ACC112 (cell line): ENCODE results near the gene GJC2.

Source experiments
- H2AFZ ChIP-seq: fragments of 200-600 bp; sonication (generic); one replicate; pipeline ENCODE4 v1.6.0; 2017; ENCODE audit warnings: antibody characterized with exemption, low read length; ENCODE audit not compliant: unreplicated experiment
- H3K27ac ChIP-seq: fragments of 200-600 bp; sonication (generic); 2 replicates; pipeline ENCODE4 v1.5.1; 2014; ENCODE audit warnings: low read depth, mild to moderate bottlenecking, antibody characterized with exemption, low read length, moderate library complexity
- H3K27me3 ChIP-seq: fragments of 200-600 bp; sonication (generic); 2 replicates; pipeline ENCODE4 v1.6.1; 2014; ENCODE audit warnings: mild to moderate bottlenecking, antibody characterized with exemption, low read length, moderate library complexity, mixed read lengths; ENCODE audit not compliant: insufficient read depth
- H3K36me3 ChIP-seq: fragments of 200-600 bp; sonication (generic); 2 replicates; pipeline ENCODE4 v1.6.1; 2016; ENCODE audit warnings: mild to moderate bottlenecking, antibody characterized with exemption, low read length, moderate library complexity, mixed read lengths; ENCODE audit not compliant: insufficient read depth
- H3K4me1 ChIP-seq: fragments of 200-600 bp; sonication (generic); one replicate; pipeline ENCODE4 v1.6.1; 2016; ENCODE audit warnings: low read length, mixed read lengths; ENCODE audit not compliant: insufficient read depth, unreplicated experiment, control insufficient read depth
- H3K4me3 ChIP-seq: fragments of 200-600 bp; sonication (generic); 2 replicates; pipeline ENCODE4 v1.5.1; 2014; ENCODE audit warnings: mild to moderate bottlenecking, low read depth, low read length
- H3K79me2 ChIP-seq: fragments of 200-600 bp; sonication (generic); one replicate; pipeline ENCODE4 v1.6.0; 2016; ENCODE audit warnings: low read length; ENCODE audit not compliant: control insufficient read depth, unreplicated experiment, insufficient read depth

The GJC2 gene

GRCh38 chr1:228149406-228150119 is at the start of gene GJC2:
GJC2 (plus strand) TSS chr1:228149930; CDS start chr1:228157759, 7,829 bp downstream.
- Histone ChIP-seq H3K4me3 (0 out of 2 replicates have a peak within 1 kb of the TSS, but pooled peaks have one; percentile 15), H3K27me3 (no peaks in the 10 kb centered on the region), H2AFZ (no peak within 1 kb of the TSS), H3K36me3 (no peaks in the 10 kb centered on the region), H3K27ac (peak within 1 kb of the TSS; percentile 49), H3K4me1 (peaks cover 33% of the 10 kb centered on the region), H3K79me2 (peaks cover 45% of the 10 kb centered on the region)

- Histone ChIP-seq H3K27me3 (no peaks in the 10 kb centered on the region), H2AFZ (no peak overlapping the region), H3K79me2 (peaks cover 40% of the 10 kb centered on the region), H3K36me3 (peaks cover 8% of the 10 kb centered on the region; the same call in 1 of the 2 replicates), H3K4me1 (peaks cover 13% of the 10 kb centered on the region), H3K27ac (no peak overlapping the region), H3K4me3 (peak overlapping the region; percentile 81)
Measured at GRCh38 chr1:228100822-228101613, 48.7 kb upstream of the GJC2 start.

DNA sequence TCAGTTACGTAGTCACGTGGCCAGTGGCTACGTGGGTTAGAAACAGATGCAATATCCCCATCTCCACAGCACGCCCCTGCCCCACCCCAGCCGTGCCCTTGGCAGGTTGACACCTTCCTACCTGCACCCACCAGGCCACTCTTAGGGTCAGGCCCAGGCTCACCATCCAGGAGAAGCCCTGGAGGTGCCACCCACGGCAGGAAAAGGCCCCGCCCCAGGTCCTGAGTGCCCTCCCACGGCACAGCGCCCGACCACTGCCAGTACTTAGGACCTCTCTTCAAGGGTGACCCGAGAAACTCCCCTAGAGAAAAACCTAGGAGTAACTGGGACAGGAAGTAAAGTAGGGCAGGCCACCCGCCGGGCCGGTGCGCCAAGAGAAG is 48.1 kb upstream of the GJC2 start:
- no peaks in the 10 kb centered on the region for H3K27me3 ChIP-seq
- peaks cover 13% of the 10 kb centered on the region for H3K4me1 ChIP-seq
- peaks cover 7% of the 10 kb centered on the region; the same call in 1 of the 2 replicates for H3K36me3 ChIP-seq
- peak overlapping the region; percentile 81 for H3K4me3 ChIP-seq
- no peak overlapping the region for H2AFZ ChIP-seq
- H3K79me2 ChIP-seq: peaks cover 35% of the 10 kb centered on the region
- H3K27ac ChIP-seq: no peak overlapping the region

GRCh38 chr1:228101994-228102790 is 47.5 kb upstream of the GJC2 start:
- peaks cover 29% of the 10 kb centered on the region for H3K79me2 ChIP-seq
- H3K4me3 ChIP-seq: peak overlapping the region; percentile 81
- no peak overlapping the region for H2AFZ ChIP-seq
- 0 out of 2 replicates have a peak, but pooled peaks cover 4% of the 10 kb centered on the region for H3K36me3 ChIP-seq
- no peaks in the 10 kb centered on the region for H3K27me3 ChIP-seq
- peaks cover 13% of the 10 kb centered on the region for H3K4me1 ChIP-seq
- H3K27ac ChIP-seq: no peak overlapping the region

DNA sequence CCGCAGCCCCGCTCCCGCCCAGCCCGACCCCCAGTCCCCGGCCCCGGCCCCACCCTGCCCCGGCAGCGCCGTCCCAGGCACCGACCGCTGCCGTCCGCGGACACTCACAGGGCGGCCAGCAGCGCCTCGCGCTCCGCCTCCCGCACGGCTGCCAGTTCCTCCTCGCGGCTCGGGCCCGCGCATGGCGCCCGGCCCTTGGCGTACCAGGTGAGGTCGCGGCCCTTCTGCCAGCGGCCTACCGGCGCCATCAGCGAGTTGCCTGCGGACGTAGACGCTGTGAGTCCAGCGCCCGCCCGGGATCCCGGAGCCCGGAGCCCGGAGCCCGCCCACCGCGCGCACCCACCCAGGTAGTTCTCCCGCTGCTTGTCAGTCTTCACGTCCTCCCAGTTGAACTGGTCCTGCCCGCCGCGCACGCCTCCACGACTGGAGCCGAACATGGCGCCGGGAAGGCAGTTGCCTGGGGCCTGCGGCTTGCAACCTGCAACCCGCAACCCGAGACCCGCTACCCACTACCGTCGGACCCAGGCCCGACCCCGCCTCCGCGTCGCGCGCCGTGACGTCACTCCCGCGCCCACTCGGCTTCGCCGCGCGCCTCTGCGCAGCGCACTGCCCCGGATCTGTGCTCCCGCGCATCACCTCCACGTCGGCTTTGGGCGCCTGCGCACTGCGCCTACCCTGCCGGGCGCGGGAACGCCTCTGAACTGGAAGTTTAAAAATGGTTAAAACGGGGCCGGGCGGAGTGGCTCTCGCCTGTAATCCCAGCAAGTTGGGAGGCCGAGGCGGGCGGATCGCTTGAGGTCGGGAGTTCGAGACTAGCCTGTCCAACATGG is 46.7 kb upstream of the GJC2 start, which contains the start of gene C1orf35:
C1orf35 (minus strand) TSS at position 535 of the 830 bp plus-strand sequence; CDS start at position 437, 98 bp downstream.
- peaks cover 21% of the 10 kb centered on the region for H3K79me2 ChIP-seq

DNA sequence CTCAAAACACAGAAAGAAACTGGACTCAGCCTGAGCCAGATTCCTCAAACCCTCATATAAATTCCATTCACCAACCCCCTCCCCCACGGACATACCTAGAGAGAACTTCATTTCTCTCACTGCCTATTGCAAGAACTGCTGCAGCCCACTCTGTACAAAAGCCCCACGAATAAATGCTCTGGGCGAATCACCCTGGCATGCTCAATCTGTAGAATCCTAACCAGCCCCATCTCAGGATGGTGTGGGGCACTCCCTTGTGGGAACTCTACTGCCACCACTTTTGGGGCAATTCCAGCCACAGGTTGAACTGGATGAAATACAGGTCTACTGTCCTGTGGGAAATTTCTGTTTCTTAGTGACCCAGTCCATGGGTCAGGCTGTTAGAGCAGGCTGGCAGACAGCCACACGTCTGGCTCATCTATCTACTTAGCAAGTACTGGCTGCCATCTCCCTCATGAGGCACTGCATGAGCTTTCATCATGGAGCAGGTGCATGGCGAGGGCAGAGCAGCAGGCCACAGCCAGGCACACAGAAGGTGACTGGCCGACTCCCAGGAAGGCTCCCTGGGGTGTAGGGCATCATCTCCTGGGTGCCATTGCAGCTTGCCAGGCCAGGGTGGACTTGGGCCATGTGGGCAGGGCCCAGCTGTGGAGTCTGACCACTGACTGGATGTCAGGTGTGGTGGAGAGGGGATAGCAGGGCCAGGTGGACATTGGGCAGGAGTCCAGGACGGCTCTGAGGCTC is 45.0 kb upstream of the GJC2 start:
- Histone ChIP-seq H3K4me3 (no peak overlapping the region; the same call in 1 of the 2 replicates), H2AFZ (no peak overlapping the region), H3K4me1 (peaks cover 20% of the 10 kb centered on the region), H3K79me2 (peaks cover 23% of the 10 kb centered on the region), H3K27ac (no peak overlapping the region), H3K27me3 (no peaks in the 10 kb centered on the region), H3K36me3 (0 out of 2 replicates have a peak, but pooled peaks cover 3% of the 10 kb centered on the region)

More for the DNA sequence above, 46.7 kb upstream of the GJC2 start, which contains the start of gene C1orf35:
- peak within 1 kb of the TSS; percentile 81 for H3K4me3 ChIP-seq
- 0 out of 2 replicates have a peak, but pooled peaks cover 4% of the 10 kb centered on the region for H3K36me3 ChIP-seq
- H3K4me1 ChIP-seq: peaks cover 14% of the 10 kb centered on the region
- H3K27me3 ChIP-seq: no peaks in the 10 kb centered on the region
- H2AFZ ChIP-seq: peak within 1 kb of the TSS; percentile 56
- peak within 1 kb of the TSS; percentile 37; the same call in 1 of the 2 replicates for H3K27ac ChIP-seq

GRCh38 chr1:228105270-228105995 is 44.3 kb upstream of the GJC2 start:
- Histone ChIP-seq H3K36me3 (no peaks in the 10 kb centered on the region), H2AFZ (no peak overlapping the region), H3K79me2 (peaks cover 19% of the 10 kb centered on the region), H3K27me3 (no peaks in the 10 kb centered on the region), H3K27ac (no peak overlapping the region), H3K4me3 (no peak overlapping the region), H3K4me1 (peaks cover 20% of the 10 kb centered on the region)

DNA sequence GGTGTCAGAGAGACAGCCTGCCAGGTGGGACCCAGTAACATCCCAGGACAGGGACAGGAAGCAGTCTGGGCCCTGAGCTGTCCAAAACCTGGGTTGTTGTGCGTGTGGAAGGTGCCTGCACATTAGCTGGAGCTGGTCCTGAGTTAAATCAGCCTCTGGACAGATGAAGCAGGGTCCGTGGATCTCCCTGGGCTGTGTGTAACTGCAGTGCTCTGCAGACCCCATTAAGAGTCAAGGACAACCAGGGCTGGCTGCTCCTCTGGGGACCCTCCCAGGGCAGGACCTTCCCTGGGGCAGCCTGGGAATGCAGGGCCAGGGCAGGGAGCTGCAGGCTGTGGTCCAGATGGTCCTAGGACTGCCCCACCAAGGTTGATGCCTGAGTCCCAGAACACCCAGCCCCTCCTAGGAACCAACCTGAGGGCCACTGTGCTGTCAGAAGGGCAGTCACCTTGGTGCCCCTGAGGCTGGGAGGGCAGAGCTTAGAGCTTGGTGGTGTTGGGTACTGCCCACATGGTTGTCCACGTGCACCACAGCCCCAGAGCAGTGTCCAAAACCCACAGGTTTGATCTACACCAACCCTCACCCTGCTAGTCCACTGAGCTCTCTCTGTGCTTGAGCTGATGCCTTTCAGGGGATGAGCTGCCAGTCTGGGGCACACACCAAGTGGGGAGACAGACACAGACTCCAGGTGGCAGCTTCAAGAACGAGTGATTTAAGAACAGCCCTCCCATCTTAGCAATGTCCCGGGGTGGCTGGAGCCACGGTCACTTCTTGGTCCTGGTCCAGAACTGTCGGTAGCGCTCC is 43.5 kb upstream of the GJC2 start:
- peaks cover 20% of the 10 kb centered on the region for H3K4me1 ChIP-seq
- H3K79me2 ChIP-seq: peaks cover 19% of the 10 kb centered on the region
- no peaks in the 10 kb centered on the region for H3K36me3 ChIP-seq
- H3K27ac ChIP-seq: no peak overlapping the region
- H3K4me3 ChIP-seq: no peak overlapping the region; the same call in 1 of the 2 replicates
- no peak overlapping the region for H2AFZ ChIP-seq
- no peaks in the 10 kb centered on the region for H3K27me3 ChIP-seq
